Cardiac muscle cell (in vitro differentiated cells and primary cell): Measurements from ENCODE around the gene PDHX. TPM values are rescaled to one million over a fixed set of nuclear protein-coding genes. Genes with fewer than 3 reads are reported as not detected.

Experiments
- DNase-seq, 2 donors: peaks; one replicate each; pipeline versions ENCODE4 v3.0.0 to v3.0.0-alpha.2; 2010 to 2017; ENCODE audit warnings: low read depth in 1 of 2, low spot score in 1 of 2
- H3K27ac ChIP-seq: fragments of 200-600 bp; sonication (generic); 2 replicates; pipeline ENCODE4 v1.5.1; 2016
- H3K27me3 ChIP-seq: fragments of 200-600 bp; sonication (generic); 2 replicates; pipeline ENCODE4 v1.6.0; 2016; ENCODE audit warnings: control low read depth
- H3K36me3 ChIP-seq: fragments of 200-600 bp; sonication (generic); 2 replicates; pipeline ENCODE4 v1.5.1; 2016; ENCODE audit warnings: control low read depth
- H3K4me1 ChIP-seq: fragments of 200-600 bp; sonication (generic); 2 replicates; pipeline ENCODE4 v1.8.1; 2017; ENCODE audit warnings: low read depth, mild to moderate bottlenecking, mixed run types
- H3K4me3 ChIP-seq: fragments of 200-600 bp; sonication (generic); 2 replicates; pipeline ENCODE4 v1.5.1; 2016; ENCODE audit warnings: mild to moderate bottlenecking
- H3K9me3 ChIP-seq: fragments of 200-600 bp; sonication (generic); 2 replicates; pipeline ENCODE4 v1.5.1; 2017; ENCODE audit warnings: low read depth, mild to moderate bottlenecking, control low read depth
- polyA plus RNA-seq: library from polyadenylated mRNA; unstranded; fragments of >200 nt; fragmentation: Nextera tagmentation; extraction: Ambion mirVana; gene quantifications from 2 replicates; pipeline ENCODE4 v1.2.1, GENCODE V29; 2016
- total RNA-seq: library from RNA; depleted of rRNA; stranded (reverse); fragments of >200 nt; gene quantifications from 2 replicates; pipeline ENCODE4 v1.2.3, GENCODE V29; 2016
- TF ChIP-seq, protein P1 (sequence below): IDR thresholded peaks from 2 replicates; pipeline ENCODE4 v1.5.1; 2012; ENCODE audit warnings: low read depth, mild to moderate bottlenecking, low read length

PDHX gene
- total and polyA plus RNA-seq, 2 experiments from 2014 or later: 69.9 to 87.1 TPM

DNA sequence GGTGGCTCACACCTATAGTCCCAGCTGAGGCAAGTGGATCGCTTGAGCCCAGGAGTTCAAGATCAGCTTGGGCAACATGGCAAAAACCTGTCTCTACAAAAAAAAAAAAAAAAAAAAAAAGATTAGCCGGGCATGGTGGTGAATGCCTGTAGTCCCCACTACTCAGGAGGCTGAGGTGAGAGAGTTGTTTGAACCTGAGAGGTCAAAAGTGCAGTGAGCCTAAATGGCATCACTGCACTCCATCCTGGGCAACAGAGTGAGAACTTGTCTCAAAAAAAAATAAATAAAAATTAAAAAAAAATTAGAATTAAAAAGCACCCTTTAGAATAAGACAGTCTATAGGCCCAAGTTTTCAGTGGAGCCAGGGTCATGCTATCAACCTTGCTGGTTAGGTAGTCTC, 95.5 kb downstream of the PDHX start:
- Histone ChIP-seq H3K4me3 (no peak overlapping the region), H3K27me3 (no peaks in the 10 kb centered on the region), H3K9me3 (no peaks in the 10 kb centered on the region), H3K27ac (no peak overlapping the region), H3K36me3 (no peaks in the 10 kb centered on the region), H3K4me1 (no peaks in the 10 kb centered on the region)
- TF ChIP-seq, protein P1, sequence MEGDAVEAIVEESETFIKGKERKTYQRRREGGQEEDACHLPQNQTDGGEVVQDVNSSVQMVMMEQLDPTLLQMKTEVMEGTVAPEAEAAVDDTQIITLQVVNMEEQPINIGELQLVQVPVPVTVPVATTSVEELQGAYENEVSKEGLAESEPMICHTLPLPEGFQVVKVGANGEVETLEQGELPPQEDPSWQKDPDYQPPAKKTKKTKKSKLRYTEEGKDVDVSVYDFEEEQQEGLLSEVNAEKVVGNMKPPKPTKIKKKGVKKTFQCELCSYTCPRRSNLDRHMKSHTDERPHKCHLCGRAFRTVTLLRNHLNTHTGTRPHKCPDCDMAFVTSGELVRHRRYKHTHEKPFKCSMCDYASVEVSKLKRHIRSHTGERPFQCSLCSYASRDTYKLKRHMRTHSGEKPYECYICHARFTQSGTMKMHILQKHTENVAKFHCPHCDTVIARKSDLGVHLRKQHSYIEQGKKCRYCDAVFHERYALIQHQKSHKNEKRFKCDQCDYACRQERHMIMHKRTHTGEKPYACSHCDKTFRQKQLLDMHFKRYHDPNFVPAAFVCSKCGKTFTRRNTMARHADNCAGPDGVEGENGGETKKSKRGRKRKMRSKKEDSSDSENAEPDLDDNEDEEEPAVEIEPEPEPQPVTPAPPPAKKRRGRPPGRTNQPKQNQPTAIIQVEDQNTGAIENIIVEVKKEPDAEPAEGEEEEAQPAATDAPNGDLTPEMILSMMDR: no peak
- no peak for DNase-seq

DNA sequence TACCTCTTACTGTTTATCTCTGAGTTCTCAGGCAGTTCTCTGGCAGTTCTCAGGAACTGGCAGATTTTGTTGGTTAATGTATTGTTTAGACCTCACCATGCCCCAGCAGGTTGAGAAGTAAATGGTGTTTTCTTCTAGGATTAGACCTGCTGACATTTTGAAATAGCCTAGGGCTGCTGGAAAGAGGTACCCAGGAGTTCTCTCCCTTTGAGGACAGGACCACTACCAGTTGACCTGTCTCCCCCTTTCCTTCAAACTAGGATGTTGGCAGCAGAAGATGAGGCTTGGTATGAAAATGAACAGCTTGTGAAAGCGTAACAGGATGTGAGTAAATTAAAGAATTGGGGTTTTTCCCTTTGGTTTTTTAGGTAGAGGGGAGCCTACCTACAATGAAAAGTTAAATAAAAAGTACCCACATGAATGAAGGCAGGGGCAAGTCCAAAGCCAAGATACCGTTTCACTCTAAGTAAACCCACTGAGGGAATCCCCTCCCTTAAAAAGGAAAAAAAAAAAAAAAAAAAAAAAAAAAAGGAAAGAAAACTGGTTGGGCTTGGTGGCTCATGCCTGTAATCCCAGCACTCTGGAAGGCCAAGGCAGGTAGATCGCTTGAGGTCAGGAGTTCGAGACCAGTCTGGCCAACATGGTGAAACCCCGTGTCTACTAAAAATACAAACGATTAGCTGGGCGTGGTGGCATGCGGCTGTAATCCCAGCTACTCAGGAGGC, 96.2 kb downstream of the PDHX start:
- Histone ChIP-seq H3K27ac (no peak overlapping the region), H3K27me3 (no peaks in the 10 kb centered on the region), H3K36me3 (no peaks in the 10 kb centered on the region), H3K9me3 (no peaks in the 10 kb centered on the region), H3K4me3 (no peak overlapping the region), H3K4me1 (no peaks in the 10 kb centered on the region)
- TF ChIP-seq, protein P1: no peak
- no peak for DNase-seq

DNA sequence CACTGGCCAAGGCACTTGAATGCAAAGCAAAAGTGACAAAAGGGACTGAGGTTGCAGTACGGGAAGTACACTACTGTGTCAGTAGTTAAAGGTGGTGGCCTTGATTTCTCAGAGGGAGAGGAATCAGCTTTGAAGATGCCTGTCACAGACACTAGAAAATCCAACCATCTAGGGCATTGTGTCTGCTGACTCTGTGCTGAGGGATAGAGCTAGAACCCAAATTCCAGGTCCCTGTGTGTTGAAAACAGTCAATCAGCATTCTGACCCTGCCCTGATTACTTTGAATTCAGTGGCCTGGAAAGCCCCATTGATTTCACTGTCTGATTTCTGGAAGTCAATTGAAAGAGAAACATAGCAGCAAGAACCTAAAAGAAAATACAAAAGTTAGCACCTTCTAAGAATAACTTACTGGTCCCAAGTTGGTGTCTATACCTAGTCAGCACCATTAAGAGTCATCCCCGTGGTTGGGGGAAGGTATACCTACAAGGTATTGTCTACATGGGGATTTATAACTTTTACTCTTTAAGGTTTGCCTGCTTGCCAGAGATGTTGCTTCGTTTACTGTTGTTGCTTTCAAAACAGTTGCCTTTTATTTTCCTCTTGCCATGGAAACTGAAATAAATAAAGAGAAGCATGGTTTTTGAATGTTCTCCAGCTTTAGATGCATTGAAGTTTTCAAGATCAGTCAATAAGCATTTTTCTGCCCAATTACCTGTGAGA, 97.3 kb downstream of the PDHX start:
- Histone ChIP-seq H3K9me3 (no peaks in the 10 kb centered on the region), H3K4me1 (no peaks in the 10 kb centered on the region), H3K36me3 (no peaks in the 10 kb centered on the region), H3K27me3 (no peaks in the 10 kb centered on the region), H3K27ac (no peak overlapping the region), H3K4me3 (no peak overlapping the region)
- TF ChIP-seq, protein P1: no peak
- DNase-seq: no peak

DNA sequence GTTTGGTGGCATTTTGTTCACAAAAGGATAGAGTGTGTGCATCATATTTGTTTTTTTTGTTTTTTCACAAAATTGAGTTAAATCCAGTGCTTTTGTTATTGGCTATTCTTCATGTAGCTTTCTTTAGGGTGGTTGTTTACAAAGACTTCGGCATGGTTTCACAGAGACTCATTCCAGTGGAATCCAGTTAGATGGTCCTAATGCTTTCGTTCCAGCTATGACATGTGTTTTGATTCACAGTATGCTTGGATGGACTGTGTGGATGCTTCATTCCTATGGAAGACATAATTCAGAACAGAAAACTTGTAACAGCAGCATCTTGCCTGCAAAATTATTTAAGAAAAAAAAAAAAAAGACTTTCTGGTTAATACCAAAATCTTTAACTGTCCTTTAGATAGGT, 97.9 kb downstream of the PDHX start:
- DNase-seq: peak in 1 of 2 donors; percentile 40

DNA sequence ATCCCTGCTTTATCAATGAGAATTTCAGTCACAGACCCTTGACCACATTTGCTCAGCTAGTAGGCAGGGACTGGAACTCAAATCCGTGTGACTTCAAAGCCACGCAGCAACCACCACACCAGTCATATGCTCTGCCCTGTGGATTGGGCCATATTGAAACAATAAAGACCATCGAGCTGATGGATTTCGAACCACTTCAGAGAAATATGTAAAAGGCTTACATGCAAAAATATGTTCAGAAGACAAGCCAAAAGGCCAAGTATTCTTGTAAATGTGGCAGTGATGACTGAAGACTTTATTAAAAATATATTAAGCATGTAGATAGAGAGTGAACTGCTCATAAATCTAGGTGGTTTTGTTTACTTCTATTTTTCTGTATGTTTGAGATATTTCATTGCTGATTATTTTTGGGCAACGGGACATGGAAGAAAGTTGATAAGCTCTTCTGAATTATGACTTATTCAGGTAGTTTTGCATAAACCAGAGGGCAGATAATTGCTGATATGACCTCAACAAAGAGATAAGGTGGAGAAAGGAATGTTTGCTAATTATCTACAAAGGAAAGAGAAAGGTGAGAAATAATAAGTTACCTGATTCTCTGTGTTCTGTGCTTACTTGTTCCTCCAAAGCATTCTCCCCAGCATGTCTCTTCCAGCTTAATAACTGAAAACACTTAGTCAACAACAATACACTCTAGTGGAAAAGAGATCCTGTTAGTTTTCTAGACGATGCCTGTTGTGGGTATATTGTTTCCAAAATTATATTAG, 99.4 kb downstream of the PDHX start:
- Histone ChIP-seq H3K4me1 (no peaks in the 10 kb centered on the region), H3K27me3 (no peaks in the 10 kb centered on the region), H3K9me3 (no peaks in the 10 kb centered on the region), H3K4me3 (no peak overlapping the region), H3K36me3 (no peaks in the 10 kb centered on the region), H3K27ac (no peak overlapping the region)
- no peak for DNase-seq
- TF ChIP-seq, protein P1: no peak

More for the DNA sequence above, 97.9 kb downstream of the PDHX start:
- Histone ChIP-seq H3K4me3 (no peak overlapping the region), H3K27me3 (no peaks in the 10 kb centered on the region), H3K9me3 (no peaks in the 10 kb centered on the region), H3K36me3 (no peaks in the 10 kb centered on the region), H3K4me1 (no peaks in the 10 kb centered on the region), H3K27ac (no peak overlapping the region)
- TF ChIP-seq, protein P1: no peak
